K562 (cell line): Measurements from ENCODE around the gene CYS1. TPM values are rescaled to one million over a fixed set of nuclear protein-coding genes. Genes with fewer than 3 reads are reported as not detected.

ENCODE experiments used
- ATAC-seq: fragments of 200-7000 bp; cut with Tn5 transposase; 3 replicates; pipeline ENCODE4 v1.9.1; 2020; ENCODE audit warnings: moderate library complexity
- BruUV-seq: library from RNA; stranded (reverse); fragments of 400-500 nt; replicated peaks from 2 replicates; lab custom pipeline; 2021; lab: Mats Ljungman, UMichigan
- CTCF ChIA-PET: fragments of 300-600 bp; formaldehyde crosslinking; extraction: SDS; loops from one replicate; lab custom pipeline; 2021; ENCODE audit warnings: low intra/inter-chr PET ratio; lab: Yijun Ruan, JAX
- POLR2A ChIA-PET: fragments of 300-600, 350-650 bp; sonication (Branson Sonifier 250); formaldehyde crosslinking; extraction: SDS; loops from one replicate; lab custom pipeline; 2021; ENCODE audit warnings: antibody characterized with exemption, inconsistent platforms; lab: Yijun Ruan, JAX
- DNase-seq, 4 experiments: peaks; one replicate each; pipeline versions ENCODE4 v3.0.0 to v3.0.0-alpha.2; 2011 to 2018; ENCODE audit warnings: low spot score in 3 of 4, mixed read lengths in 3 of 4; ENCODE audit errors: extremely low read depth in 1 of 4
- FAIRE-seq: peaks from 2 replicates; lab custom pipeline; 2011; peaks lifted over from hg19 to GRCh38; lab: Jason Lieb, UNC
- H2AFZ ChIP-seq: 2 replicates; pipeline ENCODE4 v1.6.0; 2011; ENCODE audit warnings: low read depth, low read length, control low read depth, inconsistent platforms
- H3K27ac ChIP-seq: fragments of 200-600 bp; 3 replicates; pipeline ENCODE4 v1.8.0; 2011; ENCODE audit warnings: low read depth, mild to moderate bottlenecking, control low read depth, inconsistent platforms, low read length, moderate library complexity, mixed read lengths; ENCODE audit errors: extremely low read depth
- H3K27me3 ChIP-seq, 2 experiments: fragments of 300-600 bp in 1 of 2; 2 replicates in 1 of 2; 3 replicates in 1 of 2; pipeline versions ENCODE4 v1.6.0 to v1.8.0; 2011; ENCODE audit warnings: inconsistent platforms in 2 of 2, low read length in 2 of 2, mild to moderate bottlenecking in 1 of 2, mixed read lengths in 1 of 2, moderate library complexity in 1 of 2; ENCODE audit not compliant: control insufficient read depth in 2 of 2, insufficient read depth in 2 of 2
- H3K36me3 ChIP-seq: fragments of 300-600 bp; 3 replicates; pipeline ENCODE4 v1.8.0; 2011; ENCODE audit warnings: mild to moderate bottlenecking, low read length, inconsistent platforms; ENCODE audit not compliant: control insufficient read depth, insufficient read depth
- H3K4me1 ChIP-seq, 2 experiments: fragments of 200-600 bp in 1 of 2; replicated peaks in 1 of 2; 2 replicates in 1 of 2; 3 replicates in 1 of 2; pipeline versions ENCODE4 v1.5.1 to v1.8.0; 2011; ENCODE audit warnings: inconsistent platforms in 2 of 2, low read length in 2 of 2, mild to moderate bottlenecking in 1 of 2, mixed read lengths in 1 of 2, moderate library complexity in 1 of 2; ENCODE audit not compliant: control insufficient read depth in 2 of 2, insufficient read depth in 2 of 2
- H3K4me2 ChIP-seq: 2 replicates; pipeline ENCODE4 v1.6.1; 2011; ENCODE audit warnings: low read length, control low read depth, inconsistent platforms, mixed read lengths; ENCODE audit not compliant: insufficient read depth
- H3K4me3 ChIP-seq: fragments of 200-600 bp; sonication (generic), shearing (Covaris generic); 2 replicates; pipeline ENCODE4 v1.5.1; 2016; ENCODE audit warnings: control low read depth, inconsistent platforms
- H3K79me2 ChIP-seq: fragments of 200-600 bp; 3 replicates; pipeline ENCODE4 v1.8.0; 2011; ENCODE audit warnings: low read length, inconsistent platforms; ENCODE audit not compliant: control insufficient read depth, insufficient read depth
- H3K9ac ChIP-seq, 2 experiments: 2 replicates each; pipeline versions ENCODE4 v1.6.0 to v1.6.1; 2011; ENCODE audit warnings: low read depth in 2 of 2, low read length in 2 of 2, control low read depth in 1 of 2, inconsistent platforms in 1 of 2, mild to moderate bottlenecking in 1 of 2, mixed read lengths in 1 of 2; ENCODE audit not compliant: insufficient read depth in 1 of 2
- H3K9me1 ChIP-seq: one replicate; pipeline ENCODE4 v1.6.0; 2011; ENCODE audit warnings: inconsistent platforms, mild to moderate bottlenecking, low read length, moderate library complexity; ENCODE audit not compliant: control insufficient read depth, insufficient read depth
- H3K9me3 ChIP-seq: replicated peaks from 2 replicates; pipeline ENCODE4 v1.5.1; 2011; ENCODE audit warnings: low read depth, low read length, inconsistent platforms; ENCODE audit not compliant: control insufficient read depth, insufficient read depth
- H4K20me1 ChIP-seq: replicated peaks from 2 replicates; pipeline ENCODE4 v1.6.1; 2011; ENCODE audit warnings: low read length, inconsistent platforms, mixed read lengths; ENCODE audit not compliant: control insufficient read depth, insufficient read depth
- CBX5 ChIP-seq: IDR thresholded peaks from 2 replicates; pipeline ENCODE4 v1.6.1; 2014; ENCODE audit warnings: low read depth, borderline replicate concordance
- CTCFL ChIP-seq: IDR thresholded peaks from 2 replicates; pipeline ENCODE4 v1.6.1; 2011; ENCODE audit warnings: borderline replicate concordance, low read depth, mild to moderate bottlenecking, moderate library complexity, low read length; ENCODE audit not compliant: insufficient read depth, poor library complexity, severe bottlenecking
- EGR1 ChIP-seq: fragments of 450-650 bp; conservative IDR thresholded peaks from 2 replicates; pipeline ENCODE4 v1.6.1; 2017; ENCODE audit warnings: mild to moderate bottlenecking
- ESRRA ChIP-seq: fragments of 450-650 bp; IDR thresholded peaks from 2 replicates; pipeline ENCODE4 v1.6.1; 2014; ENCODE audit warnings: low read depth, mild to moderate bottlenecking, moderate library complexity, borderline replicate concordance
- FOXM1 ChIP-seq, 2 experiments: fragments of 450-650 bp in 1 of 2; sonication (generic) in 1 of 2; formaldehyde crosslinking in 1 of 2; IDR thresholded peaks; 2 replicates each; pipeline versions ENCODE4 v1.6.1 to v1.9.0; 2017 to 2022; ENCODE audit warnings: low read depth in 2 of 2, mild to moderate bottlenecking in 2 of 2, missing genetic modification reagents in 1 of 2, moderate library complexity in 1 of 2
- HEY1 ChIP-seq: fragments of 250-450 bp; sonication (Bioruptor Pico); IDR thresholded peaks from 2 replicates; pipeline ENCODE4 v1.5.0; 2020; ENCODE audit warnings: mild to moderate bottlenecking, moderate library complexity, borderline replicate concordance
- HNRNPLL ChIP-seq: fragments of 200-400 bp; formaldehyde crosslinking; IDR thresholded peaks from 2 replicates; pipeline ENCODE4 v1.6.1; 2017; ENCODE audit warnings: low read length, low read depth, mild to moderate bottlenecking; ENCODE audit not compliant: poor library complexity, severe bottlenecking
- JUNB ChIP-seq: fragments of 450-650 bp; formaldehyde crosslinking; conservative IDR thresholded peaks from 2 replicates; pipeline ENCODE4 v1.4.0; 2020; ENCODE audit warnings: mild to moderate bottlenecking
- KDM4B ChIP-seq, 2 experiments: fragments of 450-650 bp in 1 of 2; sonication (generic) in 1 of 2; IDR thresholded peaks; 2 replicates each; pipeline ENCODE4 v1.6.1; 2016 to 2017; ENCODE audit warnings: borderline replicate concordance in 2 of 2, antibody characterized with exemption in 1 of 2, low read depth in 1 of 2, mild to moderate bottlenecking in 1 of 2
- LARP7 ChIP-seq: fragments of 450-650 bp; IDR thresholded peaks from 2 replicates; pipeline ENCODE4 v1.6.1; 2016
- POLR2A ChIP-seq: fragments of 450-650 bp; conservative IDR thresholded peaks from 2 replicates; pipeline ENCODE4 v1.6.1; 2016
- PURB ChIP-seq: sonication (generic); formaldehyde crosslinking; IDR thresholded peaks from 2 replicates; pipeline ENCODE4 v1.9.0; 2021; ENCODE audit warnings: low read depth, mild to moderate bottlenecking, missing genetic modification reagents
- RFX5 ChIP-seq: IDR thresholded peaks from 2 replicates; pipeline ENCODE4 v1.6.1; 2011; ENCODE audit warnings: low read depth, mild to moderate bottlenecking, improper control_type of control experiment, low read length
- SMAD1 ChIP-seq: fragments of 150-350 bp; IDR thresholded peaks from 2 replicates; pipeline ENCODE4 v1.6.1; 2014; ENCODE audit warnings: low read length, low read depth; ENCODE audit not compliant: partially characterized antibody
- ZFPM2 ChIP-seq: fragments of 250-450 bp; sonication (Bioruptor Pico); IDR thresholded peaks from 2 replicates; pipeline ENCODE4 v1.5.1; 2022; ENCODE audit warnings: mild to moderate bottlenecking
- WGBS: fragments of 100-300 bp; shearing (Covaris generic); methylation state at CpG from one replicate; pipeline ENCODE4 v1.1.6; 2016; ENCODE audit warnings: low coverage, mixed read lengths; ENCODE audit not compliant: insufficient coverage; ENCODE audit errors: missing lambda C conversion rate; 5-methylcytosine and 5-hydroxymethylcytosine counted together
- in situ Hi-C: fragments of 300-500 bp; cut with MboI; formaldehyde crosslinking; loops from 4 replicates; pipeline ENCODE4 v1.15.0; 2018; ENCODE audit warnings: inconsistent platforms, mixed read lengths
- intact Hi-C: fragments of 100-400 bp; cut with micrococcal nuclease; formaldehyde crosslinking; loops from 2 replicates; pipeline ENCODE4 v1.14.2; 2022
- polyA plus RNA-seq, 8 experiments: library from polyadenylated mRNA; depleted of rRNA in 4 of 8; stranded (reverse) in 5 of 8; unstranded in 3 of 8; fragments of >200 nt; fragmentation: Nextera tagmentation in 2 of 8; fragmentation: Illumina TruSeq in 1 of 8; extraction: Ambion mirVana in 2 of 8; extraction: Trizol in 1 of 8; gene quantifications; 2 replicates each; pipeline versions ENCODE4 v1.2.1 to v1.2.3, GENCODE V29; 2011 to 2014; ENCODE audit warnings: inconsistent platforms in 1 of 8, missing spikeins in 1 of 8
- total RNA-seq, 7 experiments: library from RNA; depleted of rRNA in 6 of 7; stranded (reverse); fragments of >200 nt in 6 of 7; fragmentation: Illumina TruSeq in 2 of 7; extraction: Trizol in 2 of 7; gene quantifications; 2 replicates each; pipeline versions ENCODE4 v1.2.1 to v1.2.3, GENCODE V29; 2011 to 2021; ENCODE audit warnings: low replicate concordance in 1 of 7
- TF ChIP-seq, protein P1 (sequence below): sonication (generic); formaldehyde crosslinking; IDR thresholded peaks from 2 replicates; pipeline ENCODE4 v1.8.0; 2022; ENCODE audit warnings: mild to moderate bottlenecking, missing genetic modification reagents
- TF ChIP-seq, protein P2 (sequence below): IDR thresholded peaks from 2 replicates; pipeline ENCODE4 v1.6.1; 2014; ENCODE audit warnings: antibody characterized with exemption

Gene CYS1
- total and polyA plus RNA-seq, 9 of the 15 experiments (the other 6 are each of a cell fraction or from before 2014, with no cell fraction given) = 0.11 to 0.13 TPM; not detected in 7

GRCh38 chr2:10075571-10076209 is 4.5 kb downstream of the CYS1 start (continued):
- TF ChIP-seq, protein P1, sequence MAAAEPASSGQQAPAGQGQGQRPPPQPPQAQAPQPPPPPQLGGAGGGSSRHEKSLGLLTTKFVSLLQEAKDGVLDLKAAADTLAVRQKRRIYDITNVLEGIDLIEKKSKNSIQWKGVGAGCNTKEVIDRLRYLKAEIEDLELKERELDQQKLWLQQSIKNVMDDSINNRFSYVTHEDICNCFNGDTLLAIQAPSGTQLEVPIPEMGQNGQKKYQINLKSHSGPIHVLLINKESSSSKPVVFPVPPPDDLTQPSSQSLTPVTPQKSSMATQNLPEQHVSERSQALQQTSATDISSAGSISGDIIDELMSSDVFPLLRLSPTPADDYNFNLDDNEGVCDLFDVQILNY = no peak
- TF ChIP-seq JUNB (no peak), ESRRA (peak; percentile 84), LARP7 (no peak), RFX5 (no peak)

- 9% methylated on average over 11 of the region's 13 CpGs for WGBS
Observed at GRCh38 chr2:10075101-10075500, 5.1 kb downstream of the CYS1 start.

More at GRCh38 chr2:10075101-10075500, 5.1 kb downstream of the CYS1 start:
- Histone ChIP-seq H3K4me2 (no peak overlapping the region), H3K4me1 (peaks cover 2 to 23% of the 10 kb centered on the region in 2 experiments; a peak in 3 of 5 replicates), H3K4me3 (no peak overlapping the region), H3K36me3 (no peaks in the 10 kb centered on the region), H2AFZ (no peak overlapping the region), H3K27me3 (peaks cover 44 to 60% of the 10 kb centered on the region in 2 experiments), H3K9me3 (no peaks in the 10 kb centered on the region), H3K9ac (peak overlapping the region in 1 of 2 experiments; percentile 56; a peak in 1 of 4 replicates), H3K79me2 (no peaks in the 10 kb centered on the region), H4K20me1 (0 out of 2 replicates have a peak, but pooled peaks cover 7% of the 10 kb centered on the region), H3K9me1 (no peaks in the 10 kb centered on the region), H3K27ac (no peak overlapping the region)
- FAIRE-seq (no peak), DNase-seq (no peak), ATAC-seq (no peak)
- no peak for TF ChIP-seq CTCFL
- no peak for TF ChIP-seq SMAD1
- no peak for TF ChIP-seq EGR1
- TF ChIP-seq, protein P2, sequence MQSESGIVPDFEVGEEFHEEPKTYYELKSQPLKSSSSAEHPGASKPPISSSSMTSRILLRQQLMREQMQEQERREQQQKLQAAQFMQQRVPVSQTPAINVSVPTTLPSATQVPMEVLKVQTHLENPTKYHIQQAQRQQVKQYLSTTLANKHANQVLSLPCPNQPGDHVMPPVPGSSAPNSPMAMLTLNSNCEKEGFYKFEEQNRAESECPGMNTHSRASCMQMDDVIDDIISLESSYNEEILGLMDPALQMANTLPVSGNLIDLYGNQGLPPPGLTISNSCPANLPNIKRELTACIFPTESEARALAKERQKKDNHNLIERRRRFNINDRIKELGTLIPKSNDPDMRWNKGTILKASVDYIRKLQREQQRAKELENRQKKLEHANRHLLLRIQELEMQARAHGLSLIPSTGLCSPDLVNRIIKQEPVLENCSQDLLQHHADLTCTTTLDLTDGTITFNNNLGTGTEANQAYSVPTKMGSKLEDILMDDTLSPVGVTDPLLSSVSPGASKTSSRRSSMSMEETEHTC = no peak
- TF ChIP-seq CBX5 = no peak
- no peak for TF ChIP-seq FOXM1 (IDR thresholded peaks at IDR 0.05; ENCODE audit: low read depth)
- no peak for TF ChIP-seq FOXM1 (CRISPR knock-in tag; IDR thresholded peaks at IDR 0.05; ENCODE audit: low read depth)
- no peak for TF ChIP-seq ZFPM2 (CRISPR knock-in tag)
- TF ChIP-seq HEY1 (CRISPR knock-in tag) = no peak
- no peak for TF ChIP-seq PURB (CRISPR knock-in tag)
- TF ChIP-seq POLR2A = no peak
- no peak for TF ChIP-seq KDM4B (IDR thresholded peaks at IDR 0.05; ENCODE audit: borderline replicate concordance in 2 of 2, low read depth in 1 of 2)
- TF ChIP-seq HNRNPLL = no peak
- in situ Hi-C loops = no loop called here
- intact Hi-C loops = no loop called here
- ChIA-PET CTCF (no interaction called here), POLR2A (interaction anchor here (0.7 to 1.1 kb wide), 2 partner anchors 10 to 629 kb away, joined by 3 read pairs; no protein-coding TSS in a partner anchor)
- no TSS peak for BruUV-seq
